ENCODE data around the gene KRTAP5-5. TPM values are rescaled to one million over a fixed set of nuclear protein-coding genes. Genes with fewer than 3 reads are reported as not detected.
"Not testable (repeated sequence)": the region's sequence is repeated elsewhere in the genome, so short reads cannot be mapped to it uniquely, and the experiment has no call there.

Gene KRTAP5-5
- total and polyA plus RNA-seq, 10 of the 15 experiments (the other 5 are each of a cell fraction or from before 2014, with no cell fraction given), result not detected

- in situ Hi-C loops (cut with MboI), result no loop called here
- intact Hi-C loops (cut with micrococcal nuclease; ENCODE audit: unreplicated experiment), result no loop called here
- RAD21 ChIA-PET (ENCODE audit: unreplicated experiment), result no interaction called here
- Histone ChIP-seq H4K20me1 (ENCODE audit: control insufficient read depth, insufficient read depth) (no peaks in the 10 kb centered on the region), H3K4me2 (ENCODE audit: control insufficient read depth, insufficient read depth) (no peak overlapping the region), H3K79me2 (ENCODE audit: control insufficient read depth, insufficient read depth, low read length) (no peaks in the 10 kb centered on the region), H3K9ac (ENCODE audit: control insufficient read depth, insufficient read depth, low read length) (no peak overlapping the region), H3K36me3 (ENCODE audit: control insufficient read depth in 2 of 2, insufficient read depth in 2 of 2, low read length in 1 of 2) (no peaks in the 10 kb centered on the region), H3K9me3 (replicated peaks; ENCODE audit: control insufficient read depth, insufficient read depth, low read length) (no peaks in the 10 kb centered on the region; the same call in 2 of the 3 replicates), H3K4me3 (no peak overlapping the region), H3K4me1 (ENCODE audit: control insufficient read depth, insufficient read depth, low read length) (no peaks in the 10 kb centered on the region), H3K27ac (ENCODE audit: control insufficient read depth, insufficient read depth) (no peak overlapping the region), H3K27me3 (replicated peaks in 1 of 2; ENCODE audit: control insufficient read depth in 2 of 2, insufficient read depth in 2 of 2, low read length in 1 of 2) (no peaks in the 10 kb centered on the region; a peak in 2 of 4 replicates), H2AFZ (ENCODE audit: control insufficient read depth, low read depth, low read length) (no peak overlapping the region)
- CTCF ChIA-PET, result interaction anchor here (1.8 kb wide), 1 partner anchor 8 kb away, joined by 4 read pairs; no protein-coding TSS in a partner anchor
- FAIRE-seq, result no peak
- WGBS (ENCODE audit: insufficient coverage, insufficient replicate concordance, low lambda C conversion rate, missing lambda C conversion rate), result 0% methylated on average over 2 of the region's 2 CpGs
- POLR2A ChIA-PET, result interaction anchor here (0.7 kb wide), 1 partner anchor 17 kb away, joined by 6 read pairs; no protein-coding TSS in a partner anchor
- no TSS peak for BruUV-seq (replicated peaks)
- SMC1A ChIA-PET (ENCODE audit: uncharacterized antibody, unreplicated experiment), result no interaction called here
- ATAC-seq, result no peak
- no peak for DNase-seq (ENCODE audit: low read depth, low spot score)
- TF ChIP-seq, protein P1, sequence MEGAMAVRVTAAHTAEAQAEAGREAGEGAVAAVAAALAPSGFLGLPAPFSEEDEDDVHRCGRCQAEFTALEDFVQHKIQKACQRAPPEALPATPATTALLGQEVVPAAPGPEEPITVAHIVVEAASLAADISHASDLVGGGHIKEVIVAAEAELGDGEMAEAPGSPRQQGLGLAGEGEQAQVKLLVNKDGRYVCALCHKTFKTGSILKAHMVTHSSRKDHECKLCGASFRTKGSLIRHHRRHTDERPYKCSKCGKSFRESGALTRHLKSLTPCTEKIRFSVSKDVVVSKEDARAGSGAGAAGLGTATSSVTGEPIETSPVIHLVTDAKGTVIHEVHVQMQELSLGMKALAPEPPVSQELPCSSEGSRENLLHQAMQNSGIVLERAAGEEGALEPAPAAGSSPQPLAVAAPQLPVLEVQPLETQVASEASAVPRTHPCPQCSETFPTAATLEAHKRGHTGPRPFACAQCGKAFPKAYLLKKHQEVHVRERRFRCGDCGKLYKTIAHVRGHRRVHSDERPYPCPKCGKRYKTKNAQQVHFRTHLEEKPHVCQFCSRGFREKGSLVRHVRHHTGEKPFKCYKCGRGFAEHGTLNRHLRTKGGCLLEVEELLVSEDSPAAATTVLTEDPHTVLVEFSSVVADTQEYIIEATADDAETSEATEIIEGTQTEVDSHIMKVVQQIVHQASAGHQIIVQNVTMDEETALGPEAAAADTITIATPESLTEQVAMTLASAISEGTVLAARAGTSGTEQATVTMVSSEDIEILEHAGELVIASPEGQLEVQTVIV (IDR thresholded peaks at IDR 0.05; ENCODE audit: borderline replicate concordance, partially characterized antibody), result no peak
- TF ChIP-seq CBFB (IDR thresholded peaks at IDR 0.05; ENCODE audit: low read depth) (no peak), CHD4 (IDR thresholded peaks at IDR 0.05) (no peak), BACH1 (IDR thresholded peaks at IDR 0.05; ENCODE audit: borderline replicate concordance) (no peak), YBX1 (IDR thresholded peaks at IDR 0.05) (no peak), WRNIP1 (IDR thresholded peaks at IDR 0.05; ENCODE audit: borderline replicate concordance, low read depth, low read length) (no peak), KAT2A (conservative IDR thresholded peaks at IDR 0.05; ENCODE audit: control insufficient read depth, low read depth, low read length) (no peak), SMC3 (IDR thresholded peaks at IDR 0.05; ENCODE audit: borderline replicate concordance, low read length) (no peak), RAD21 (IDR thresholded peaks at IDR 0.05; ENCODE audit: insufficient read depth, low read depth, low read length) (no peak)
- TF ChIP-seq, protein P2, sequence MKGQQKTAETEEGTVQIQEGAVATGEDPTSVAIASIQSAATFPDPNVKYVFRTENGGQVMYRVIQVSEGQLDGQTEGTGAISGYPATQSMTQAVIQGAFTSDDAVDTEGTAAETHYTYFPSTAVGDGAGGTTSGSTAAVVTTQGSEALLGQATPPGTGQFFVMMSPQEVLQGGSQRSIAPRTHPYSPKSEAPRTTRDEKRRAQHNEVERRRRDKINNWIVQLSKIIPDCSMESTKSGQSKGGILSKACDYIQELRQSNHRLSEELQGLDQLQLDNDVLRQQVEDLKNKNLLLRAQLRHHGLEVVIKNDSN (IDR thresholded peaks at IDR 0.05; ENCODE audit: borderline replicate concordance, extremely low read length, insufficient read depth, low read depth, low read length), result no peak
These were observed 42.9 kb upstream of the KRTAP5-5 start for GRCh38 chr11:1586699-1587098.

DNA sequence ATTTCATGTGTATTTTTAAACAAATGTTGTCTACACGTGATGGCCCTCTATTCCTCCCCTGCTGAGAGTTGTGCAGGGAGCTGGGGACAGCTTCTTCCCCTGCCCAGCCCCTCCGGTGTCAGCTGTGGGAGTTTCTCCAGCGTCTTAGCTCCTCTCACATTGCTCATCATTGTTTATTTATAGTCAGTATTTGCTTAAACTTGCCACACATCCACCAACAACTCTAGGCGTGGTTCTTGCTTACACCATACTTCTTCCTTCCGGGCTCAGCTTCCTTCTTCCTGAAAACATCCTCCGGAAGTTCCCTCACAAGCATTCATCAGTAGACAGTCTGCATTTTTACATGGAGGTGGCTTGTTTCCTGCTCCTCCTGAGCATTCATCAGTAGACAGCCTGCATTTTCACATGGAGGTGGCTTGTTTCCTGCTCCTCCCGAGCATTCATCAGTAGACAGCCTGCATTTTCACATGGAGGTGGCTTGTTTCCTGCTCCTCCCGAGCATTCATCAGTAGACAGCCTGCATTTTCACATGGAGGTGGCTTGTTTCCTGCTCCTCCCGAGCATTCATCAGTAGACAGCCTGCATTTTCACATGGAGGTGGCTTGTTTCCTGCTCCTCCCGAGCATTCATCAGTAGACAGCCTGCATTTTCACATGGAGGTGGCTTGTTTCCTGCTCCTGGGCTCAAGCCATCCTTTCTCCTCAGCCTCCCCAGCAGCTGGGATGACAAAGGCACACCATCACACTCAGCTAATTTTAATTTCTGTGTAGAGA, 40.2 kb upstream of the KRTAP5-5 start:
- CTCF ChIA-PET, result interaction anchor here (1.2 to 1.9 kb wide), 4 partner anchors 11 to 135 kb away, joined by 3 to 4 read pairs (median 4); no protein-coding TSS in a partner anchor
- in situ Hi-C loops (cut with MboI); H3K4me1 ChIP-seq (ENCODE audit: control insufficient read depth, insufficient read depth, low read length); POLR2A ChIA-PET; H3K79me2 ChIP-seq (ENCODE audit: control insufficient read depth, insufficient read depth, low read length); H3K36me3 ChIP-seq (ENCODE audit: control insufficient read depth in 2 of 2, insufficient read depth in 2 of 2, low read length in 1 of 2); SMC1A ChIA-PET (ENCODE audit: uncharacterized antibody, unreplicated experiment); H3K27ac ChIP-seq (ENCODE audit: control insufficient read depth, insufficient read depth); ATAC-seq; H3K4me3 ChIP-seq; RAD21 ChIA-PET (ENCODE audit: unreplicated experiment); H4K20me1 ChIP-seq (ENCODE audit: control insufficient read depth, insufficient read depth); H3K9ac ChIP-seq (ENCODE audit: control insufficient read depth, insufficient read depth, low read length); H3K27me3 ChIP-seq (replicated peaks in 1 of 2; ENCODE audit: control insufficient read depth in 2 of 2, insufficient read depth in 2 of 2, low read length in 1 of 2); intact Hi-C loops (cut with micrococcal nuclease; ENCODE audit: unreplicated experiment); H2AFZ ChIP-seq (ENCODE audit: control insufficient read depth, low read depth, low read length); H3K9me3 ChIP-seq (replicated peaks; ENCODE audit: control insufficient read depth, insufficient read depth, low read length); FAIRE-seq; DNase-seq (ENCODE audit: low read depth, low spot score); BruUV-seq (replicated peaks); H3K4me2 ChIP-seq (ENCODE audit: control insufficient read depth, insufficient read depth): not testable (repeated sequence)
- 2% methylated on average over 7 of the region's 10 CpGs for WGBS (ENCODE audit: insufficient coverage, insufficient replicate concordance, low lambda C conversion rate, missing lambda C conversion rate)
